Activated T-helper 2 cell treated with anti-CD3 and anti-CD28 coated beads, Interferon-gamma antibody, Interleukin-2, Interleukin-4, amounts not matched to agents 10 μg/mL and 5 μg/mL and 100 μg/mL, durations not matched to agents 14 hours and 24 hours and 36 hours (primary cell): ENCODE results near the gene TSPAN7. TPM values are rescaled to one million over a fixed set of nuclear protein-coding genes. Genes with fewer than 3 reads are reported as not detected.
A peak's percentile ranks its signal among the peaks of the same experiment; 100 is the strongest.

Source experiments
- DNase-seq: peaks from one replicate; pipeline ENCODE4 v3.0.0; 2021; ENCODE audit warnings: low spot score
- H3K27ac Mint-ChIP-seq: one replicate; pipeline ENCODE4 v1.8.0; 2021; ENCODE audit warnings: mixed read lengths
- H3K27me3 Mint-ChIP-seq: one replicate; pipeline ENCODE4 v1.8.0; 2021; ENCODE audit warnings: low read depth, mixed read lengths
- H3K36me3 Mint-ChIP-seq: one replicate; pipeline ENCODE4 v1.8.0; 2021; ENCODE audit warnings: low read depth, mixed read lengths
- H3K4me1 Mint-ChIP-seq: one replicate; pipeline ENCODE4 v1.8.0; 2021; ENCODE audit warnings: low read depth, mixed read lengths
- H3K4me3 Mint-ChIP-seq: one replicate; pipeline ENCODE4 v1.8.0; 2021; ENCODE audit warnings: low read depth, mild to moderate bottlenecking, moderate library complexity, mixed read lengths
- H3K9me3 Mint-ChIP-seq: one replicate; pipeline ENCODE4 v1.8.0; 2021; ENCODE audit warnings: mixed read lengths
- intact Hi-C: fragments of 100-400 bp; cut with micrococcal nuclease; formaldehyde crosslinking; loops from one replicate; pipeline ENCODE4 v1.15.1; 2023
- total RNA-seq: library from RNA; stranded (reverse); gene quantifications from 2 replicates; pipeline ENCODE4 v1.2.3, GENCODE V29; 2022

Gene TSPAN7
- total RNA-seq, 1 donor from 2014 or later, result not detected

GRCh38 chrX:38678821-38679220, 117.5 kb downstream of the TSPAN7 start:
- Mint-ChIP-seq H3K36me3 (no peaks in the 10 kb centered on the region), H3K9me3 (no peaks in the 10 kb centered on the region), H3K27me3 (peaks cover 2% of the 10 kb centered on the region), H3K27ac (no peak overlapping the region), H3K4me3 (no peak overlapping the region), H3K4me1 (peaks cover 18% of the 10 kb centered on the region)
- no peak for DNase-seq
- intact Hi-C loops, result no loop called here

GRCh38 chrX:38679695-38680094, 118.4 kb downstream of the TSPAN7 start:
- Mint-ChIP-seq H3K4me3 (no peak overlapping the region), H3K27me3 (peaks cover 2% of the 10 kb centered on the region), H3K36me3 (no peaks in the 10 kb centered on the region), H3K4me1 (peaks cover 18% of the 10 kb centered on the region), H3K27ac (no peak overlapping the region), H3K9me3 (no peaks in the 10 kb centered on the region)
- no peak for DNase-seq
- intact Hi-C loops, result no loop called here

- intact Hi-C loops, result no loop called here
- Mint-ChIP-seq H3K27ac (no peak overlapping the region), H3K27me3 (peaks cover 2% of the 10 kb centered on the region), H3K36me3 (no peaks in the 10 kb centered on the region), H3K4me1 (peaks cover 8% of the 10 kb centered on the region), H3K9me3 (no peaks in the 10 kb centered on the region), H3K4me3 (no peak overlapping the region)
- no peak for DNase-seq
Measured at GRCh38 chrX:38682095-38682494, 120.8 kb downstream of the TSPAN7 start.

- Mint-ChIP-seq H3K4me1 (peaks cover 2% of the 10 kb centered on the region), H3K4me3 (no peak overlapping the region), H3K36me3 (no peaks in the 10 kb centered on the region), H3K9me3 (no peaks in the 10 kb centered on the region), H3K27me3 (no peaks in the 10 kb centered on the region), H3K27ac (no peak overlapping the region)
- intact Hi-C loops, result no loop called here
- no peak for DNase-seq
Measured at GRCh38 chrX:38692961-38693360, 131.6 kb downstream of the TSPAN7 start.

GRCh38 chrX:38694394-38694793, 133.1 kb downstream of the TSPAN7 start:
- Mint-ChIP-seq H3K36me3 (no peaks in the 10 kb centered on the region), H3K4me3 (no peak overlapping the region), H3K4me1 (peaks cover 2% of the 10 kb centered on the region), H3K9me3 (no peaks in the 10 kb centered on the region), H3K27me3 (no peaks in the 10 kb centered on the region), H3K27ac (no peak overlapping the region)
- no peak for DNase-seq
- intact Hi-C loops, result no loop called here

- H3K4me3 Mint-ChIP-seq, result no peak overlapping the region
- intact Hi-C loops, result no loop called here
- no peak overlapping the region for H3K27ac Mint-ChIP-seq
- no peaks in the 10 kb centered on the region for H3K9me3 Mint-ChIP-seq
- peaks cover 3% of the 10 kb centered on the region for H3K4me1 Mint-ChIP-seq
- DNase-seq, result no peak
- no peaks in the 10 kb centered on the region for H3K27me3 Mint-ChIP-seq
- no peaks in the 10 kb centered on the region for H3K36me3 Mint-ChIP-seq
Measured at GRCh38 chrX:38697461-38697860, 136.1 kb downstream of the TSPAN7 start.

- Mint-ChIP-seq H3K36me3 (no peaks in the 10 kb centered on the region), H3K27me3 (no peaks in the 10 kb centered on the region), H3K9me3 (no peaks in the 10 kb centered on the region), H3K27ac (no peak overlapping the region), H3K4me1 (peaks cover 3% of the 10 kb centered on the region), H3K4me3 (no peak overlapping the region)
- DNase-seq, result no peak
- intact Hi-C loops, result no loop called here
Measured at GRCh38 chrX:38699121-38699520, 137.8 kb downstream of the TSPAN7 start.

- DNase-seq, result no peak
- H3K9me3 Mint-ChIP-seq, result no peaks in the 10 kb centered on the region
- intact Hi-C loops, result no loop called here
- H3K36me3 Mint-ChIP-seq, result no peaks in the 10 kb centered on the region
- H3K4me1 Mint-ChIP-seq, result peaks cover 9% of the 10 kb centered on the region
- H3K27me3 Mint-ChIP-seq, result no peaks in the 10 kb centered on the region
- no peak overlapping the region for H3K27ac Mint-ChIP-seq
- H3K4me3 Mint-ChIP-seq, result no peak overlapping the region
Measured at GRCh38 chrX:38699696-38700095, 138.4 kb downstream of the TSPAN7 start.

GRCh38 chrX:38701073-38701472, 139.7 kb downstream of the TSPAN7 start:
- H3K4me1 Mint-ChIP-seq, result peaks cover 14% of the 10 kb centered on the region
- intact Hi-C loops, result no loop called here
- no peaks in the 10 kb centered on the region for H3K36me3 Mint-ChIP-seq

GRCh38 chrX:38704146-38704882, 143.0 kb downstream of the TSPAN7 start:
- Mint-ChIP-seq H3K4me1 (peaks cover 14% of the 10 kb centered on the region), H3K27ac (peak overlapping the region; percentile 75), H3K9me3 (no peaks in the 10 kb centered on the region), H3K4me3 (no peak overlapping the region), H3K36me3 (no peaks in the 10 kb centered on the region), H3K27me3 (no peaks in the 10 kb centered on the region)
- intact Hi-C loops, result loop anchor here (1.0 kb wide), 1 partner anchor 29 kb away; no protein-coding TSS in a partner anchor
- no peak for DNase-seq

More at GRCh38 chrX:38701073-38701472, 139.7 kb downstream of the TSPAN7 start:
- H3K4me3 Mint-ChIP-seq, result no peak overlapping the region
- H3K9me3 Mint-ChIP-seq, result no peaks in the 10 kb centered on the region
- no peak for DNase-seq
- no peak overlapping the region for H3K27ac Mint-ChIP-seq
- H3K27me3 Mint-ChIP-seq, result no peaks in the 10 kb centered on the region

- intact Hi-C loops, result no loop called here
- H3K27me3 Mint-ChIP-seq, result peaks cover under 1% of the 10 kb centered on the region
- H3K36me3 Mint-ChIP-seq, result no peaks in the 10 kb centered on the region
- H3K4me3 Mint-ChIP-seq, result no peak overlapping the region
- no peaks in the 10 kb centered on the region for H3K4me1 Mint-ChIP-seq
- no peak overlapping the region for H3K27ac Mint-ChIP-seq
- DNase-seq, result no peak
- H3K9me3 Mint-ChIP-seq, result no peaks in the 10 kb centered on the region
Measured at GRCh38 chrX:38717871-38718270, 156.5 kb downstream of the TSPAN7 start.

- intact Hi-C loops, result no loop called here
- Mint-ChIP-seq H3K4me1 (no peaks in the 10 kb centered on the region), H3K27ac (no peak overlapping the region)
Measured at GRCh38 chrX:38718311-38718710, 157.0 kb downstream of the TSPAN7 start.

GRCh38 chrX:38726612-38727011, 165.3 kb downstream of the TSPAN7 start:
- Mint-ChIP-seq H3K27ac (no peak overlapping the region), H3K4me1 (no peaks in the 10 kb centered on the region), H3K27me3 (no peaks in the 10 kb centered on the region), H3K4me3 (no peak overlapping the region), H3K9me3 (no peaks in the 10 kb centered on the region), H3K36me3 (no peaks in the 10 kb centered on the region)
- no peak for DNase-seq
- intact Hi-C loops, result no loop called here

More at GRCh38 chrX:38718311-38718710, 157.0 kb downstream of the TSPAN7 start:
- H3K9me3 Mint-ChIP-seq, result no peaks in the 10 kb centered on the region
- no peaks in the 10 kb centered on the region for H3K27me3 Mint-ChIP-seq
- no peak overlapping the region for H3K4me3 Mint-ChIP-seq
- DNase-seq, result no peak
- no peaks in the 10 kb centered on the region for H3K36me3 Mint-ChIP-seq
